SK-N-SH (cell line): ENCODE data around the gene SYNE2. TPM values are rescaled to one million over a fixed set of nuclear protein-coding genes. Genes with fewer than 3 reads are reported as not detected.
"Not testable (repeated sequence)": the region's sequence is repeated elsewhere in the genome, so short reads cannot be mapped to it uniquely, and the experiment has no call there.

Experiments used
- CTCF ChIA-PET: fragments of 300-600, 350-600 bp; formaldehyde crosslinking; extraction: SDS; loops from one replicate; lab custom pipeline; 2021; lab: Yijun Ruan, JAX
- POLR2A ChIA-PET: fragments of 350-600 bp; sonication (Branson Sonifier 250); formaldehyde crosslinking; extraction: SDS; loops from one replicate; lab custom pipeline; 2020; ENCODE audit warnings: antibody characterized with exemption, inconsistent platforms; lab: Yijun Ruan, JAX
- DNase-seq: peaks from one replicate; pipeline ENCODE4 v3.0.0; 2012
- H2AFZ ChIP-seq: fragments of 200-600 bp; sonication (generic); 2 replicates; pipeline ENCODE4 v1.8.1; 2016; ENCODE audit warnings: antibody characterized with exemption, mild to moderate bottlenecking, low read depth
- H3F3A ChIP-seq: fragments of 200-600 bp; sonication (generic); replicated peaks from 2 replicates; pipeline ENCODE3; 2016; ENCODE audit warnings: antibody characterized with exemption, mild to moderate bottlenecking; ENCODE audit not compliant: insufficient read depth
- H3K27ac ChIP-seq, 2 experiments: fragments of 200-500 bp in 1 of 2; fragments of 200-600 bp in 1 of 2; sonication (Bioruptor generic) in 1 of 2; sonication (generic), shearing (Covaris generic) in 1 of 2; 2 replicates each; pipeline versions ENCODE4 v1.5.1 to v1.6.1; 2014 to 2016; ENCODE audit warnings: low read depth in 2 of 2, inconsistent platforms in 1 of 2, low read length in 1 of 2, mild to moderate bottlenecking in 1 of 2, mixed read lengths in 1 of 2
- H3K27me3 ChIP-seq: fragments of 200-600 bp; sonication (generic), shearing (Covaris generic); 2 replicates; pipeline ENCODE4 v1.6.1; 2016; ENCODE audit warnings: mixed run types; ENCODE audit not compliant: insufficient read depth
- H3K36me3 ChIP-seq, 2 experiments: fragments of 200-500 bp in 1 of 2; fragments of 200-600 bp in 1 of 2; sonication (Bioruptor generic) in 1 of 2; sonication (generic) in 1 of 2; replicated peaks in 1 of 2; 2 replicates each; pipeline versions ENCODE3 to v1.5.1; 2014 to 2016; ENCODE audit warnings: low read length in 1 of 2, mild to moderate bottlenecking in 1 of 2; ENCODE audit not compliant: insufficient read depth in 2 of 2, control insufficient read depth in 1 of 2
- H3K4me1 ChIP-seq, 2 experiments: fragments of 200-500 bp in 1 of 2; fragments of 200-600 bp in 1 of 2; sonication (Bioruptor generic) in 1 of 2; sonication (generic), shearing (Covaris generic) in 1 of 2; 2 replicates each; pipeline versions ENCODE4 v1.5.1 to v1.6.1; 2014 to 2016; ENCODE audit warnings: low read depth in 1 of 2, low read length in 1 of 2, mixed run types in 1 of 2; ENCODE audit not compliant: insufficient read depth in 2 of 2, control insufficient read depth in 1 of 2
- H3K4me2 ChIP-seq: fragments of 200-600 bp; sonication (generic), shearing (Covaris generic); 2 replicates; pipeline ENCODE4 v1.6.1; 2017; ENCODE audit warnings: mixed run types
- H3K4me3 ChIP-seq, 2 experiments: fragments of 200-500 bp in 1 of 2; fragments of 200-600 bp in 1 of 2; sonication (Bioruptor generic) in 1 of 2; sonication (generic), shearing (Covaris generic) in 1 of 2; 2 replicates each; pipeline versions ENCODE4 v1.5.1 to v1.8.1; 2014 to 2016; ENCODE audit warnings: low read depth in 2 of 2, inconsistent platforms in 1 of 2, low read length in 1 of 2, mild to moderate bottlenecking in 1 of 2, mixed read lengths in 1 of 2, moderate library complexity in 1 of 2
- H3K79me2 ChIP-seq: fragments of 200-600 bp; sonication (generic); 2 replicates; pipeline ENCODE4 v1.8.1; 2017; ENCODE audit warnings: mild to moderate bottlenecking; ENCODE audit not compliant: insufficient read depth
- H3K9ac ChIP-seq: fragments of 200-600 bp; sonication (generic); 2 replicates; pipeline ENCODE4 v1.6.1; 2017; ENCODE audit warnings: mixed run types
- H3K9me2 ChIP-seq: fragments of 200-600 bp; sonication (generic); 2 replicates; pipeline ENCODE4 v1.6.1; 2017; ENCODE audit warnings: mixed run types
- H3K9me3 ChIP-seq: fragments of 200-600 bp; sonication (generic); 2 replicates; pipeline ENCODE4 v1.6.1; 2017; ENCODE audit warnings: mixed run types, mild to moderate bottlenecking, moderate library complexity
- H4K20me1 ChIP-seq: fragments of 200-600 bp; sonication (generic); 2 replicates; pipeline ENCODE4 v1.6.1; 2017; ENCODE audit warnings: mild to moderate bottlenecking, mixed run types; ENCODE audit not compliant: insufficient read depth
- EP300 ChIP-seq, 2 experiments: IDR thresholded peaks; 2 replicates each; pipeline versions ENCODE4 v1.4.0 to v1.6.1; 2012; ENCODE audit warnings: borderline replicate concordance in 1 of 2, low read depth in 1 of 2, low read length in 1 of 2
- EZH2phosphoT487 ChIP-seq: fragments of 200-600 bp; sonication (generic); IDR thresholded peaks from 2 replicates; pipeline ENCODE4 v1.6.1; 2017; ENCODE audit warnings: low read depth, mixed run types, mild to moderate bottlenecking, antibody characterized with exemption, moderate library complexity, borderline replicate concordance
- JUND ChIP-seq: IDR thresholded peaks from 2 replicates; pipeline ENCODE4 v1.4.0; 2012
- MXI1 ChIP-seq: IDR thresholded peaks from 2 replicates; pipeline ENCODE4 v1.6.1; 2012; ENCODE audit warnings: mild to moderate bottlenecking, low read depth, low read length, improper control_type of control experiment
- NFIC ChIP-seq: IDR thresholded peaks from 2 replicates; pipeline ENCODE4 v1.4.0; 2012; ENCODE audit warnings: borderline replicate concordance
- RAD21 ChIP-seq: IDR thresholded peaks from 2 replicates; pipeline ENCODE4 v1.6.1; 2012; ENCODE audit warnings: mild to moderate bottlenecking, low read length
- TAF1 ChIP-seq: IDR thresholded peaks from 2 replicates; pipeline ENCODE4 v1.6.1; 2012; ENCODE audit warnings: low read depth, mild to moderate bottlenecking, low read length, moderate library complexity, borderline replicate concordance
- YY1 ChIP-seq: IDR thresholded peaks from 2 replicates; pipeline ENCODE4 v1.4.0; 2012; ENCODE audit warnings: low read depth, mild to moderate bottlenecking
- WGBS: methylation state at CpG from one replicate; pipeline ENCODE4 v1.1.6; 2017; ENCODE audit warnings: low lambda C conversion rate; 5-methylcytosine and 5-hydroxymethylcytosine counted together
- polyA plus RNA-seq, 3 experiments: library from polyadenylated mRNA; depleted of rRNA; stranded (reverse); fragments of >200 nt; gene quantifications; 2 replicates each; pipeline ENCODE4 v1.2.3, GENCODE V29; 2012
- TF ChIP-seq, protein P1 (sequence below): IDR thresholded peaks from 2 replicates; pipeline ENCODE4; 2012

SYNE2 gene
- polyA plus RNA-seq, 1 of the 3 experiments (the other 2 are of a cell fraction): 7.1 TPM

DNA sequence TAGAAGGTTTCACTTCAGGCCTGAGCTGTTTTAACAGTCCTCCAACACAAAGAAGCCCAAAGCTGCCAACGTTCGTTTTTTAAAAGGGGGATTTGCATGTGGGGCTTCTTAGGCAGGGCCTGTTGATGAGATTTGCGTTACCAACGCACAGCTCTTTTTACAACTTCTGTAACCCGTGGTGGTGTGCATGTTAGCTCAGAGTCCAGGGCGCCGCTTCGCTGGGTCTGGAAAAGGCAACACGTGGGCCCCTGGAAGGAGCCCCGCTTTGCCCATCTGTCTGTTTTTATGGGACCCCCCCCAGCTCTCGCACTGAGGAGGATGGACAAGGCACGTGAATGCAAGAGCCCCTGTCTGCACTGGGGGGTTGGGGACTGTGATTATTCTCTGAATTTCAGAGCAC lies 357.4 kb downstream of the SYNE2 start:
- 0 out of 4 replicates have a peak, but pooled peaks cover 0 to 5% of the 10 kb centered on the region in 2 experiments for H3K4me1 ChIP-seq
- no peak for DNase-seq
- no peaks in the 10 kb centered on the region for H3F3A ChIP-seq
- H3K27me3 ChIP-seq: no peaks in the 10 kb centered on the region
- H3K27ac ChIP-seq: no peak overlapping the region
- H3K9me3 ChIP-seq: no peaks in the 10 kb centered on the region
- CTCF ChIA-PET: no interaction called here
- 91% methylated on average over 6 of the region's 12 CpGs for WGBS
- no peak overlapping the region for H3K4me2 ChIP-seq
- no peaks in the 10 kb centered on the region for H3K9me2 ChIP-seq
- H3K79me2 ChIP-seq: no peaks in the 10 kb centered on the region
- H3K4me3 ChIP-seq: no peak overlapping the region
- POLR2A ChIA-PET: no interaction called here
- peaks cover 0 to 10% of the 10 kb centered on the region in 2 experiments for H3K36me3 ChIP-seq
- no peak overlapping the region for H3K9ac ChIP-seq
- H4K20me1 ChIP-seq: no peaks in the 10 kb centered on the region
- no peak for TF ChIP-seq MXI1
- H2AFZ ChIP-seq: no peak overlapping the region

DNA sequence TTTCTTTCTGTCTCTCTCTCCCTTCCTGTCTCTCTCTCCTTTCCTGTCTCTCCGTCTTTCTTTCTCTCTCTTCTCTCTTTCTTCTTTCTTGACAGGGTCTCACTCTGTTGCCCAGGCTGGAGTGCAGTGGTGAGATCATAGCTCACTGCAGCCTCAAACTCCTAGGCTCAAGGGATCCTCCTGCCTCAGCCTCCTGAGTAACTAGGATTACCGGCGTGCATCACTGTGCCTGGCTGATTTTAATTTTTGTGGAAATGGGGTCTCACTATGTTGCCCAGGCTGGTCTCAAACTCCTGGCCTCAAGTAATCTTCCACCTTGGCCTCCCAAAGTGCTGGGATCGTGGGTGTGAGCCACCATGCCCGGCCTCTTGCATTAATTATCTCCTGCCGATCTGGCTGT lies 358.1 kb downstream of the SYNE2 start:
- H2AFZ ChIP-seq, H3K9me2 ChIP-seq, POLR2A ChIA-PET, H4K20me1 ChIP-seq, H3K9ac ChIP-seq, DNase-seq, H3K79me2 ChIP-seq, CTCF ChIA-PET, H3K9me3 ChIP-seq, H3K27ac ChIP-seq, H3K4me3 ChIP-seq, H3F3A ChIP-seq, H3K27me3 ChIP-seq, H3K4me1 ChIP-seq, H3K4me2 ChIP-seq: not testable (repeated sequence)
- 90% methylated on average over 6 of the region's 6 CpGs for WGBS
- H3K36me3 ChIP-seq: peaks cover 0 to 12% of the 10 kb centered on the region in 2 experiments

DNA sequence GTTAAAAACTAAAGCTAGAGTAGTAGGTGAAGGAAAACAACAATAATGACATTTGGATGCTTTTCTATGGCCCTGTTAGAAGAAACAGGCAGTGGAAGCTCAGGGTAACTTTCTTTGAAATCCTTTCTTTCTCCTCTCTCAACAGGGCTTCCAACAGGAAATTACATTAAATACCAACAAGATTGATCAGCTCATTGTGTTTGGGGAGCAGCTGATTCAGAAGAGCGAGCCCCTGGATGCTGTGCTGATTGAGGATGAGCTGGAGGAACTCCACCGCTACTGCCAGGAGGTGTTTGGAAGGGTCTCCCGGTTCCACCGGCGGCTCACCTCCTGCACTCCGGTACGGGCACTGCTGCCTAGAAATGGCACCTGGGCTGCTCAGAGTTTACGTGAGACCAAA lies 359.9 kb downstream of the SYNE2 start:
- Histone ChIP-seq H3K9me3 (no peaks in the 10 kb centered on the region), H3K27ac (no peak overlapping the region), H3K9me2 (no peaks in the 10 kb centered on the region), H3F3A (no peaks in the 10 kb centered on the region), H4K20me1 (no peaks in the 10 kb centered on the region), H2AFZ (no peak overlapping the region), H3K4me2 (no peak overlapping the region), H3K4me3 (no peak overlapping the region), H3K27me3 (no peaks in the 10 kb centered on the region), H3K79me2 (no peaks in the 10 kb centered on the region), H3K4me1 (peaks cover 5 to 9% of the 10 kb centered on the region in 2 experiments; a peak in 2 of 4 replicates), H3K36me3 (peaks cover 0 to 16% of the 10 kb centered on the region in 2 experiments), H3K9ac (no peak overlapping the region)
- DNase-seq: no peak
- ChIA-PET CTCF (no interaction called here), POLR2A (no interaction called here)
- no peak for TF ChIP-seq EZH2phosphoT487
- TF ChIP-seq JUND: no peak
- 98% methylated on average over 8 of the region's 8 CpGs for WGBS

DNA sequence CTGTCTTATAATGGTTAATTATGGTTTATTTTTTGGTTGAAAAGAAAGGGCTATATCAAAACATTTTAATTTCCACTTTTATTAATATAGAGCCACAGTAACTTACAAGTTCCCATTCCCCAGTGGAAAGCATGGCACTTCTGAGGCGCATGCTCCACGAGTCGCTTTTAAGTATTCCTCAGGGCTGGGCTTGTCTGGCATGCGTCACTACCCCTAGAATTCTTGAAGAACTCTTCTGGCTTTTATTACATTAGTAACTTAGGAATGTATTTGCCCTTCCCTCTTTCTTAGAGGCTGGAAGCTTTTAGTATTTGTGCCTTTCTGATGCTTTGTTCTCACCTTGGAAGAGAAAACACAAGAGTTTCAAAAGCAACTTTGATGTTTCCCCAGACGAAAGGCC lies 360.3 kb downstream of the SYNE2 start:
- H3K36me3 ChIP-seq: peaks cover 0 to 17% of the 10 kb centered on the region in 2 experiments
- H2AFZ ChIP-seq: no peak overlapping the region
- H3K9me2 ChIP-seq: no peaks in the 10 kb centered on the region
- POLR2A ChIA-PET: no interaction called here
- H3K4me2 ChIP-seq: no peak overlapping the region
- no peaks in the 10 kb centered on the region for H3K27me3 ChIP-seq
- H3K79me2 ChIP-seq: no peaks in the 10 kb centered on the region
- CTCF ChIA-PET: no interaction called here
- 98% methylated on average over 5 of the region's 5 CpGs for WGBS
- H4K20me1 ChIP-seq: no peaks in the 10 kb centered on the region
- H3K4me3 ChIP-seq: no peak overlapping the region
- H3K27ac ChIP-seq: no peak overlapping the region
- no peak for DNase-seq
- no peaks in the 10 kb centered on the region for H3K9me3 ChIP-seq
- peaks cover 5 to 13% of the 10 kb centered on the region in 2 experiments; a peak in 2 of 4 replicates for H3K4me1 ChIP-seq
- no peaks in the 10 kb centered on the region for H3F3A ChIP-seq
- TF ChIP-seq, protein P1, sequence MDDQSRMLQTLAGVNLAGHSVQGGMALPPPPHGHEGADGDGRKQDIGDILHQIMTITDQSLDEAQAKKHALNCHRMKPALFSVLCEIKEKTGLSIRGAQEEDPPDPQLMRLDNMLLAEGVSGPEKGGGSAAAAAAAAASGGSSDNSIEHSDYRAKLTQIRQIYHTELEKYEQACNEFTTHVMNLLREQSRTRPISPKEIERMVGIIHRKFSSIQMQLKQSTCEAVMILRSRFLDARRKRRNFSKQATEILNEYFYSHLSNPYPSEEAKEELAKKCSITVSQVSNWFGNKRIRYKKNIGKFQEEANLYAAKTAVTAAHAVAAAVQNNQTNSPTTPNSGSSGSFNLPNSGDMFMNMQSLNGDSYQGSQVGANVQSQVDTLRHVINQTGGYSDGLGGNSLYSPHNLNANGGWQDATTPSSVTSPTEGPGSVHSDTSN: no peak
- TF ChIP-seq TAF1 (no peak), RAD21 (no peak), NFIC (no peak), EP300 (IDR thresholded peaks at IDR 0.05; ENCODE audit: borderline replicate concordance in 1 of 2, low read depth in 1 of 2, low read length in 1 of 2) (no peak), YY1 (no peak)
- no peak overlapping the region for H3K9ac ChIP-seq
